Activated naive CD4-positive, alpha-beta T cell treated with anti-CD3 and anti-CD28 coated beads for 36 hours (primary cell): ENCODE data around the gene NXN. TPM values are rescaled to one million over a fixed set of nuclear protein-coding genes. Genes with fewer than 3 reads are reported as not detected.
A peak's percentile ranks its signal among the peaks of the same experiment; 100 is the strongest.
"Not testable (repeated sequence)": the region's sequence is repeated elsewhere in the genome, so short reads cannot be mapped to it uniquely, and the experiment has no call there.

ENCODE experiments used
- CTCF ChIA-PET: fragments of 350-600 bp; sonication (Branson Sonifier 250); formaldehyde crosslinking; loops from one replicate; lab custom pipeline; 2021; ENCODE audit warnings: antibody characterized with exemption; lab: Charles Lee
- DNase-seq: peaks from one replicate; pipeline ENCODE4 v3.0.0-alpha.2; 2020
- H3K27ac Mint-ChIP-seq: one replicate; pipeline ENCODE4 v1.8.0; 2021; ENCODE audit warnings: mild to moderate bottlenecking, mixed read lengths
- H3K27me3 Mint-ChIP-seq: one replicate; pipeline ENCODE4 v1.8.0; 2021; ENCODE audit warnings: low read depth, mixed read lengths
- H3K36me3 Mint-ChIP-seq: one replicate; pipeline ENCODE4 v1.8.0; 2021; ENCODE audit warnings: low read depth, mixed read lengths
- H3K4me1 Mint-ChIP-seq: one replicate; pipeline ENCODE4 v1.8.0; 2021; ENCODE audit warnings: low read depth, mixed read lengths
- H3K4me3 Mint-ChIP-seq: one replicate; pipeline ENCODE4 v1.8.0; 2021; ENCODE audit warnings: mild to moderate bottlenecking, moderate library complexity, mixed read lengths
- H3K9me3 Mint-ChIP-seq: one replicate; pipeline ENCODE4 v1.8.0; 2021; ENCODE audit warnings: mixed read lengths
- intact Hi-C: fragments of 100-400 bp; cut with micrococcal nuclease; formaldehyde crosslinking; loops from one replicate; pipeline ENCODE4 v1.15.1; 2023
- total RNA-seq, 2 experiments: library from RNA; stranded (reverse); gene quantifications; one replicate each; pipeline ENCODE4 v1.2.3, GENCODE V29; 2021

The NXN gene
- total RNA-seq, 2 experiments from 2014 or later = 0.20 to 0.33 TPM

DNA sequence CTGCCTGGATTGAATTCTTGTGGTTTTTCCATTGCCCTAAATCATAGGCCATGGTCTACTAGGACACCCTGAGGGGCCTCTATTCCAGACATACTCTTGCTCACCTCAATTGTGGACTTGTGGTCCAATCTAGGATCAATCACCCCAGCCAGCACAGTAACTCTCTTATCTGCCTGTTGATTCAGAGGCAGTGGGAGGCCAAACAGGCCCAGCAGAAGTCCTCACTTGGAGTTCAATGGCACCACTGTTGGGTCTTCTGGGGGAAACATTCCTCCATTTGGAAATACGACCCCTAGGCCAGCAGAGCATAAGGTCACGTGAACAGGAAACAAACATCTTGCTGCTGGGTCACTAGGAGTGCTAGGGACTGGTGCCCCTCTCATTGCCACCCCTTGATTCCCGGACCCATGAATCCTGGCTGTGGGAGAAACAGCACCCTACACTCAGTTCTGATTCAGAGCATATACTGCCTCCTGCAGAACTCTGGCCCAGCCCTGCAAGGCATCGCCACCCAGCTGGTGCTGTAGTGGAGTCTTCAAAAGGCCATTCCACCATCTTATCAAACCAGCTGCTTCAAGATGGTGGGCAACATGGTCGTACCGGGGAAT is 6.8 kb upstream of the NXN start:
- CTCF ChIA-PET = interaction anchor here (2.3 kb wide), 1 partner anchor 10 kb away, joined by 6 read pairs; the partner anchor contains the start of gene TIMM22
- no peak for DNase-seq

GRCh38 chr17:983921-984320 is 4.3 kb upstream of the NXN start:
- no peaks in the 10 kb centered on the region for H3K36me3 Mint-ChIP-seq
- intact Hi-C loops = no loop called here
- H3K9me3 Mint-ChIP-seq = no peaks in the 10 kb centered on the region
- no peak for DNase-seq
- peaks cover 12% of the 10 kb centered on the region for H3K4me1 Mint-ChIP-seq
- no peaks in the 10 kb centered on the region for H3K27me3 Mint-ChIP-seq
- H3K27ac Mint-ChIP-seq = no peak overlapping the region
- H3K4me3 Mint-ChIP-seq = no peak overlapping the region
- CTCF ChIA-PET = no interaction called here

More for the DNA sequence above, 6.8 kb upstream of the NXN start:
- no peak overlapping the region for H3K27ac Mint-ChIP-seq
- no peak overlapping the region for H3K4me3 Mint-ChIP-seq
- H3K27me3 Mint-ChIP-seq = no peaks in the 10 kb centered on the region
- intact Hi-C loops = no loop called here
- no peaks in the 10 kb centered on the region for H3K4me1 Mint-ChIP-seq
- no peaks in the 10 kb centered on the region for H3K9me3 Mint-ChIP-seq
- H3K36me3 Mint-ChIP-seq = no peaks in the 10 kb centered on the region

DNA sequence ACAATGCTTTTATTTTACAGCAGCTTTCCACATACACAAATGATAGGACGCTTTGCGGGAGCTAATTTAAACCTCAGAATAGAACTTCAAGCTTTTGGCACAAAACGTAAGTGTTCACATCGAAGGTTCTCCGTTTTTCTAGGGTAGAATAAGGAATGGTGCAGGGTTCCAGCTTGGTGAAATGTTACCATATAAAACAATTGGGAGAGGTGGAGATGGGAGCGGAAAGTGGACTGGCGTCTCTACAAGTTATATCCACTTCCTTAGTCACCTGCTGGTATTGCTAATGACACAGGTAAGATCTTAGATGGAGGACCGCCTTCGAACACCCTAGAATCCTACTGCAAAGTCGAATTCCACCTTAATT is 1.7 kb upstream of the NXN start:
- Mint-ChIP-seq H3K27ac (no peak overlapping the region), H3K4me1 (peaks cover 19% of the 10 kb centered on the region), H3K9me3 (no peaks in the 10 kb centered on the region), H3K27me3 (peaks cover 20% of the 10 kb centered on the region), H3K4me3 (peak overlapping the region; percentile 55), H3K36me3 (no peaks in the 10 kb centered on the region)
- no peak for DNase-seq
- intact Hi-C loops = loop anchor here (1.0 to 2.0 kb wide), 6 partner anchors 16 to 838 kb away; partner anchors contain the start of genes TIMM22 and VPS53
- CTCF ChIA-PET = interaction anchor here (0.6 to 2.8 kb wide), 30 partner anchors 9 to 573 kb away, joined by 3 to 23 read pairs (median 4); partner anchors contain the start of genes GLOD4, MRM3 and TIMM22

DNA sequence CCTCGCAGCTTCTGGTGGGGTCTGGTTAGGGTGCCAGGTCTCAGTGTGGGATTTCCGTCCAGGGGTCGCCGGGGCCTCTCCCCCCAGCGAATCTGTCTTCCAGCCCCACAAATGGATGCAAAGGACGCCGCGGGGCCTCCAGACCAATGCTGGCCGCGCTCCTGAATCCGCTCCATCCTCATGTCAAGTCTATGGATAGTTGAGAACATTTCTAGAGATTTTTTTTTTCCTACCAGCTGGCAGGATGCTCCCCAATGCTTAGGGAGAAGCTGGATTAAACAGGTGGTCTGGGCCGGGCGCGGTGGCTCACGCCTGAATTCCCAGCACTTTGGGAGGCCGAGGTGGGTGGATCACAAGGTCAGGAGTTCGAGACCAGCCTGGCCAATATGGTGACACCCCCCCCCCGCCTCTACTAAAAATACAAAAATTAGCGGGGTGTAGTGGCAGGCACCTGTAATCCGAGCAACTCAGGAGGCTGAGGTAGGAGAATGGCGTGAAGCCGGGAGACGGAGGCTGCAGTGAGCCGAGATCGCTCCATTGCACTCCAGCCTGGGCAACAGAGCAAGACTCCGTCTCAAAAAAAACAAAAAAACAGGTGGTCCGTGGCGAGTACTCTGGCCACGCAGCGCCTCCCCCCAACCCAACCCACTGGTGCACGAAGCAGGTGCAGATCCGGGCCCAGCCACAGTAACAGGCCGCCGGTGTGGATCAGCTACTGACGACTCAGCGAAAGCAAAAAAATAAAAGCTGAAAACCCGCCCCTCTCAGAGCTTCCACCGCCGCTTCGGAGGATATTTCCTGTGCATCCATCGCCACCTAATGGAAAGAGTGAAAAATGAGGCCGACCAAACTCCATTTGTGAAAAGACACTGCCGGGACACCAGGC is 1.1 kb upstream of the NXN start:
- Mint-ChIP-seq H3K27me3 (peaks cover 24% of the 10 kb centered on the region), H3K4me3 (peak overlapping the region; percentile 66), H3K27ac (no peak overlapping the region), H3K9me3 (no peaks in the 10 kb centered on the region), H3K36me3 (no peaks in the 10 kb centered on the region), H3K4me1 (peaks cover 19% of the 10 kb centered on the region)
- intact Hi-C loops = loop anchor here (1.0 to 2.0 kb wide), 6 partner anchors 16 to 838 kb away; partner anchors contain the start of genes TIMM22 and VPS53
- DNase-seq = peak; percentile 85
- CTCF ChIA-PET = interaction anchor here (0.6 to 2.8 kb wide), 32 partner anchors 9 to 573 kb away, joined by 3 to 23 read pairs (median 4); partner anchors contain the start of genes GLOD4, MRM3 and TIMM22

- H3K27me3 Mint-ChIP-seq = peaks cover 35% of the 10 kb centered on the region
- intact Hi-C loops = no loop called here
- H3K27ac Mint-ChIP-seq = no peak overlapping the region
- peak; percentile 25 for DNase-seq
- CTCF ChIA-PET = interaction anchor here (1.0 to 2.8 kb wide), 3 partner anchors 18 to 184 kb away, joined by 3 to 23 read pairs (median 13); partner anchors contain the start of gene TIMM22
- no peaks in the 10 kb centered on the region for H3K36me3 Mint-ChIP-seq
- H3K4me3 Mint-ChIP-seq = no peak overlapping the region
- peaks cover 19% of the 10 kb centered on the region for H3K4me1 Mint-ChIP-seq
- no peaks in the 10 kb centered on the region for H3K9me3 Mint-ChIP-seq
These were observed 401 bp downstream of the NXN start for GRCh38 chr17:979212-979538.

DNA sequence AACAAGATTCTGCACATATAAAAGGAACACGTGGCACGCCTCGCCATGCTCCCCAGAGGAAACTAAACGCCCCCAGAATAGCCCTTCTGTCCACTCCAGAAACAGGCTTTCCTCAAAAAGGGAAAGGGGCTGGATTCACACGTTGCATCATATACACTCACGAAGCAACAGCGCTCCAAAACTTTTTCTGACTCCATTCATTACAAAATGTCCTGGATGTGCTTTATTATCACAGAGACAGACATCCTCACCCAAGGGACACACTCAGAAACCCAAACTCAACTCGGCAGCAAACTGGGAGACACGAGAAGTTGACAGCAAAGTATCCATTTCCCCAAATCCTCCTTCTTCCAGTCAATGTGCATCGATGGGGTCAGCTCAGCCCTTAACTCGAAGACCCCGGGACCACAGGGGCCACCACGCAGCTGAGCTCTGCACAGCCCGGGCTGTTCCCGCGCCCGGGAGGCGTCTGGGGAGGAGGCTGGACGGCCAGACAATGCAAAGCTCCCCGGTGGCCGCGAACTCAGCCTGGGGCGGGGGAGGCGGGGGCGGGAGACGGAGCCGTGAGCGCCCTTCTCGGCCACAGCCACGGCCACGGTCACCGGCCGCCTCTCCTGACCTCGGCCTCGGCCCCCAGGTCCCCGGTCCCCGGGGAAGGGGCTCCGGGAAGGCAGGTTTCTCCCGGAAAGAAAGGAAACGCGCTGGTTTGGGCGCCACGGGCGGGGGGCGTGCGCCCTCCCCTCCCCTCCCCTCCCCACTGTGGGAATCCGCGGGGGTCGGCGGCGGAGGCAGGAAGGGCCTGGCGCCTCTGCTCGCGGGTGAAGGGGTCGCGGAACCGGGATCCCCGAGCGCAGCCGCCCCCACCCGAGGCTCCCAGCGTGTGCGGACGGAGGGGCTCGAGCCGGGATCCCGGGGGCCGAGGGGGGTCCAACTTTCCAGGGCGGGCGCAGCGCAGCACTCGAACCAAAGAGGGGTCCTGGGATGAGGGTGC is 1.2 kb downstream of the NXN start:
- Mint-ChIP-seq H3K4me1 (peaks cover 19% of the 10 kb centered on the region), H3K27me3 (peaks cover 36% of the 10 kb centered on the region), H3K4me3 (peak overlapping the region; percentile 62), H3K9me3 (no peaks in the 10 kb centered on the region), H3K27ac (no peak overlapping the region), H3K36me3 (no peaks in the 10 kb centered on the region)
- DNase-seq = no peak
- CTCF ChIA-PET = no interaction called here
- intact Hi-C loops = no loop called here

DNA sequence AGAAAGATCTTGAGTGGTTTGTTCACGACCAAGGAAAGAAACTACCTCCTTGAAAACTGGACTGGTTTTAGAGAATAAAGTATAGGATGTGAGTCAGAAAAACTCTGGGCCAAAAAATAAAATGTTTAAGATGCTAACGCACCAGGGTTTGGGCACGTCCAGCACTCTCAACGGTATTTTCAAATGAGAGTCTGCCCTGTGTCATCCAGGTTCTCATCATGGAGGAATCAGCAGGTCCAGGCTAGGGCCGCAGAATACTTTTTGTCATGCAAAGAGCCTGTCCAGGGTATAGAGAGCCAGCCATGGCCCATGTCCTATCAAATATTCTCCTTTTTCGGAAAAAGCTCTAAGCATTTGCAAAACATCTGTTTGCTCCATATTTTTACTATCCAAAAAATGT is 2.4 kb downstream of the NXN start:
- intact Hi-C loops = no loop called here
- H3K4me3 Mint-ChIP-seq = no peak overlapping the region
- peaks cover 19% of the 10 kb centered on the region for H3K4me1 Mint-ChIP-seq
- DNase-seq = no peak
- H3K9me3 Mint-ChIP-seq = no peaks in the 10 kb centered on the region
- H3K27ac Mint-ChIP-seq = no peak overlapping the region
- peaks cover 38% of the 10 kb centered on the region for H3K27me3 Mint-ChIP-seq
- H3K36me3 Mint-ChIP-seq = no peaks in the 10 kb centered on the region
- CTCF ChIA-PET = no interaction called here

DNA sequence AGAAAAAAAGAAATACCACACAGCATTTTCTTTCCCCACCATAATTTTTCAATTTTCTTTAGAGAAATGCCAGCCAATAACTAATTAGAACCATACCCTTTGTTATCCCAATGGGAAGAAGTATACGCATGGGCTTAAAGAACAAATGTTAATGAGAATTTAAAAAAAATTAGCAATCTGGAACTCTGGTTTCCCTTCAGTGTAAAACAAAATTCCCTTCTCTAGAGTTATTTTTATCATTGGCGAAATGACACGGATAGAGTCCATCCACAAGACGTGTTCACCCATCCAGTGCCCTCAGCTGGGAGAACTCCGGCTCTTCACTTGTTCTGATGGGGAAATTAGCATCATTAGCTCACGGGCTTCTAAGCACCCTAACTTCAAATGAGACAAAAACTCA is 3.3 kb downstream of the NXN start:
- Mint-ChIP-seq H3K4me3 (no peak overlapping the region), H3K36me3 (no peaks in the 10 kb centered on the region), H3K9me3 (no peaks in the 10 kb centered on the region), H3K27ac (no peak overlapping the region), H3K4me1 (peaks cover 19% of the 10 kb centered on the region), H3K27me3 (peaks cover 38% of the 10 kb centered on the region)
- no peak for DNase-seq
- intact Hi-C loops = no loop called here
- CTCF ChIA-PET = interaction anchor here (0.7 to 1.6 kb wide), 3 partner anchors 20 to 212 kb away, joined by 3 to 10 read pairs (median 5); partner anchors contain the start of gene TIMM22

DNA sequence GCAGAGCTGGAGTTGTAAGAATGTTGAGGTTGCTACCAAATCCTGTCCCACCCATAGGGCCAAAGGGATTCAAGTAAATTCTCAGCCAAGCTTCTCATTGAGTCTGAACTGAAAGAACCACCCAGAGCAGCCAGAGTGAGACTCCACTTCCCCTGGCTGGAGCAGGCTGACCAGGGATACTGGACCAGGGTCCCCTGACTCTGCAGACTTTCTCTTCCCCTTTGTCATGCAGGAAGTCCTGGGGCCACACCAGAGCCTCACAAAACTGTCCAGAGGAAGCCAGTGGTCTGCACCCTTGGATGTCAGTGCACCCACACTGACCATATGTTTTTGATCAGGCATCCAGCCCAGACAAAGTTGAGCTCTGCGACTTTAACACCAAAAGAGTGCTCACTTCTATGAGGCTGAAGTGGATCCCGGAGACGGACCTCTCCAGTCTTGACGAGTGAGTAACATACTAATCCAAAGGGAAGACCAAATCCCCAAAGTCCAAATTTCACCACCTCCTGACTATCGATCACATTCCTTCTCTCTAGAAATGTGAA is 4.1 kb downstream of the NXN start:
- no peak for DNase-seq
- H3K4me1 Mint-ChIP-seq = peaks cover 11% of the 10 kb centered on the region
- H3K4me3 Mint-ChIP-seq = no peak overlapping the region
- intact Hi-C loops = no loop called here
- no peaks in the 10 kb centered on the region for H3K9me3 Mint-ChIP-seq
- H3K36me3 Mint-ChIP-seq = no peaks in the 10 kb centered on the region
- CTCF ChIA-PET = interaction anchor here (0.7 to 1.6 kb wide), 3 partner anchors 21 to 211 kb away, joined by 3 to 10 read pairs (median 3); partner anchors contain the start of gene TIMM22
- no peak overlapping the region for H3K27ac Mint-ChIP-seq
- peaks cover 38% of the 10 kb centered on the region for H3K27me3 Mint-ChIP-seq

DNA sequence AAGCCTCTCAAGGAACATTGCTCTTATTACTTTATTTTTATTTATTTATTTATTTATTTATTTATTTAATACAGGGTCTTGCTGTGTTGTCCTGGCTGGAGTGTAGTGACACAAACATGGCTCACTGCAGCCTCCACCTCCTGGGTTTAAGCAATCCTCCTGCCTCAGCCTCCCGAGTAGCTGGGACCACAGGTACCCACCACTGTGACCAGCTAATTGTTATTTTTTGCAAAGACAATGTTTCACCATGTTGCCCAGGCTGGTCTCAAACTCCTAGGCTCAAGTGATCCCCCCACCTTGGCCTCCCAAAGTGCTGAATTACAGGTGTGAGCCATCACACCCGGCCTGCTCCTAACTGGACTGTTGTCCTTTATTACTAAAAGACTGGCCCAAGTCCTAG is 4.8 kb downstream of the NXN start:
- H3K4me3 Mint-ChIP-seq, H3K36me3 Mint-ChIP-seq, H3K27ac Mint-ChIP-seq, H3K9me3 Mint-ChIP-seq, H3K4me1 Mint-ChIP-seq, intact Hi-C loops, DNase-seq: not testable (repeated sequence)
- H3K27me3 Mint-ChIP-seq = peaks cover 42% of the 10 kb centered on the region
- CTCF ChIA-PET = interaction anchor here (1.0 to 1.6 kb wide), 2 partner anchors 22 to 180 kb away, joined by 3 to 10 read pairs; partner anchors contain the start of gene TIMM22

- Mint-ChIP-seq H3K4me1 (peaks cover 3% of the 10 kb centered on the region), H3K4me3 (no peak overlapping the region), H3K9me3 (no peaks in the 10 kb centered on the region), H3K27ac (no peak overlapping the region), H3K27me3 (peaks cover 47% of the 10 kb centered on the region), H3K36me3 (no peaks in the 10 kb centered on the region)
- intact Hi-C loops = no loop called here
- no peak for DNase-seq
- CTCF ChIA-PET = interaction anchor here (0.5 kb wide), 1 partner anchor 246 kb away, joined by 3 read pairs; no protein-coding TSS in a partner anchor
These were observed 6.5 kb downstream of the NXN start for GRCh38 chr17:973053-973452.
